ENCODE results near the gene ADRM1. TPM values are rescaled to one million over a fixed set of nuclear protein-coding genes. Genes with fewer than 3 reads are reported as not detected.

The ADRM1 gene
- polyA plus RNA-seq, 2 of the 4 experiments (the other 2 are of a cell fraction), result 87.9 to 130 TPM

DNA sequence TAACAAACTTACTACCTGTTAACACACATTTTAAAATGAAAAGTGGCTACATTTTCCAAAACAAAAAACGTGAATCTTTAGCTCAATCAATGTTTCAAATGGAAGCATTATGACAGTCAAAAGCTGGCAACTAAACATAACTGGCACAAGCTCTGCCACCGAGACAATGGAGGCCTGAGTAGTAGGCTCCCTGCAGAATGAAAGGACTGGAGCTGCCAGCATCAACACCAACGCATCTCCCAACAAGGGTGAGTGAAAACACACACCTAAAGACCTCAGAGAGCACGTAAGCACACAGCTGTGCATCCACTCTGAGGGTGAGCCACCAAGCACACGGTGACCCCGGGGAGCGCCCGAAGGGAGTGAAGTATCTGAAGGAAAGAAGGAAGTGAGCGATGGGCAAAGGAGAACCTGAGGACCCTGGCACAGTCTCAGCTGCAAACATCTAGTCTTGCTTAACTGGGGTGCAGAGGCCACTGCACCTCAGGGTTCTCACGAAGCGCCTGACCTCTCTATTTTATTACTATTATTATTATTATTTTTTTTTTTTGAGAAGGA lies 1.6 kb upstream of the ADRM1 start:
- ATAC-seq, result no peak
- H3K27ac ChIP-seq, result peak overlapping the region in 1 of 2 experiments; percentile 97; a peak in 3 of 6 replicates
- no peak overlapping the region for H3K4me3 ChIP-seq
- no peaks in the 10 kb centered on the region for H3K9me3 ChIP-seq
- H3K4me2 ChIP-seq, result peak overlapping the region; percentile 95; the same call in 1 of the 3 replicates
- no peak for TF ChIP-seq ESRRA (IDR thresholded peaks at IDR 0.05; ENCODE audit: borderline replicate concordance, low read length)
- no peak for TF ChIP-seq FOSL2 (IDR thresholded peaks at IDR 0.05)
- TF ChIP-seq FOSL2 (CRISPR knock-in tag; IDR thresholded peaks at IDR 0.05), result no peak
- TF ChIP-seq ELK1 (IDR thresholded peaks at IDR 0.05; ENCODE audit: low read depth, low read length), result no peak
- TF ChIP-seq, protein P1, sequence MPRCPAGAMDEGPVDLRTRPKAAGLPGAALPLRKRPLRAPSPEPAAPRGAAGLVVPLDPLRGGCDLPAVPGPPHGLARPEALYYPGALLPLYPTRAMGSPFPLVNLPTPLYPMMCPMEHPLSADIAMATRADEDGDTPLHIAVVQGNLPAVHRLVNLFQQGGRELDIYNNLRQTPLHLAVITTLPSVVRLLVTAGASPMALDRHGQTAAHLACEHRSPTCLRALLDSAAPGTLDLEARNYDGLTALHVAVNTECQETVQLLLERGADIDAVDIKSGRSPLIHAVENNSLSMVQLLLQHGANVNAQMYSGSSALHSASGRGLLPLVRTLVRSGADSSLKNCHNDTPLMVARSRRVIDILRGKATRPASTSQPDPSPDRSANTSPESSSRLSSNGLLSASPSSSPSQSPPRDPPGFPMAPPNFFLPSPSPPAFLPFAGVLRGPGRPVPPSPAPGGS (IDR thresholded peaks at IDR 0.05), result no peak
- TF ChIP-seq, protein P2, sequence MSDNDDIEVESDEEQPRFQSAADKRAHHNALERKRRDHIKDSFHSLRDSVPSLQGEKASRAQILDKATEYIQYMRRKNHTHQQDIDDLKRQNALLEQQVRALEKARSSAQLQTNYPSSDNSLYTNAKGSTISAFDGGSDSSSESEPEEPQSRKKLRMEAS (IDR thresholded peaks at IDR 0.05), result no peak
- TF ChIP-seq HOXA7 (CRISPR knock-in tag; IDR thresholded peaks at IDR 0.05), result no peak
- no peak for TF ChIP-seq EHMT2 (IDR thresholded peaks at IDR 0.05; ENCODE audit: low read depth)
- TF ChIP-seq, protein P3, sequence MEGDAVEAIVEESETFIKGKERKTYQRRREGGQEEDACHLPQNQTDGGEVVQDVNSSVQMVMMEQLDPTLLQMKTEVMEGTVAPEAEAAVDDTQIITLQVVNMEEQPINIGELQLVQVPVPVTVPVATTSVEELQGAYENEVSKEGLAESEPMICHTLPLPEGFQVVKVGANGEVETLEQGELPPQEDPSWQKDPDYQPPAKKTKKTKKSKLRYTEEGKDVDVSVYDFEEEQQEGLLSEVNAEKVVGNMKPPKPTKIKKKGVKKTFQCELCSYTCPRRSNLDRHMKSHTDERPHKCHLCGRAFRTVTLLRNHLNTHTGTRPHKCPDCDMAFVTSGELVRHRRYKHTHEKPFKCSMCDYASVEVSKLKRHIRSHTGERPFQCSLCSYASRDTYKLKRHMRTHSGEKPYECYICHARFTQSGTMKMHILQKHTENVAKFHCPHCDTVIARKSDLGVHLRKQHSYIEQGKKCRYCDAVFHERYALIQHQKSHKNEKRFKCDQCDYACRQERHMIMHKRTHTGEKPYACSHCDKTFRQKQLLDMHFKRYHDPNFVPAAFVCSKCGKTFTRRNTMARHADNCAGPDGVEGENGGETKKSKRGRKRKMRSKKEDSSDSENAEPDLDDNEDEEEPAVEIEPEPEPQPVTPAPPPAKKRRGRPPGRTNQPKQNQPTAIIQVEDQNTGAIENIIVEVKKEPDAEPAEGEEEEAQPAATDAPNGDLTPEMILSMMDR (IDR thresholded peaks at IDR 0.05), result no peak
- no peak for TF ChIP-seq NFE2L2 (conservative IDR thresholded peaks at IDR 0.05; ENCODE audit: low read length)
- no peak for TF ChIP-seq SREBF2 (IDR thresholded peaks at IDR 0.05)
- no peak for TF ChIP-seq MAZ (IDR thresholded peaks at IDR 0.05; ENCODE audit: borderline replicate concordance, low read depth, low read length)
- no peak for TF ChIP-seq FOSB (CRISPR knock-in tag; IDR thresholded peaks at IDR 0.05)
- TF ChIP-seq FOXS1 (CRISPR knock-in tag; IDR thresholded peaks at IDR 0.05), result no peak
- no peak for DNase-seq (ENCODE audit: low read depth in 1 of 2, low spot score in 1 of 2)
- POLR2A ChIA-PET, result interaction anchor here (1.0 kb wide), 1 partner anchor 63 kb away, joined by 3 read pairs; the partner anchor contains the start of gene OSBPL2
- WGBS (ENCODE audit: missing lambda C conversion rate), result 81% methylated on average over 11 of the region's 11 CpGs
- FAIRE-seq, result no peak
- CTCF ChIA-PET, result interaction anchor here (0.6 to 6.9 kb wide), 14 partner anchors 10 to 198 kb away, joined by 3 to 59 read pairs (median 6); no protein-coding TSS in a partner anchor
- peaks cover 21% of the 10 kb centered on the region for H3K4me1 ChIP-seq

GRCh38 chr20:62301773-62302340 lies 940 bp upstream of the ADRM1 start:
- H3K4me1 ChIP-seq, result peaks cover 28% of the 10 kb centered on the region
- no peak for FAIRE-seq
- 1% methylated on average over 19 of the region's 24 CpGs for WGBS (ENCODE audit: missing lambda C conversion rate)
- DNase-seq (ENCODE audit: low read depth in 1 of 2, low spot score in 1 of 2), result peak; percentile 92 to 97
- ATAC-seq, result peak; percentile 31 to 62
- H3K9me3 ChIP-seq, result no peaks in the 10 kb centered on the region
- H3K4me3 ChIP-seq, result peak overlapping the region; percentile 99
- ChIA-PET CTCF (interaction anchor here (0.7 to 8.8 kb wide), 22 partner anchors 11 to 191 kb away, joined by 3 to 93 read pairs (median 5); partner anchors contain the start of gene RPS21), POLR2A (interaction anchor here (0.8 to 1.7 kb wide), 6 partner anchors 57 to 393 kb away, joined by 3 to 14 read pairs (median 4); partner anchors contain the start of gene MTG2)
- H3K27ac ChIP-seq, result peak overlapping the region; percentile 97 to 99
- H3K4me2 ChIP-seq, result peak overlapping the region; percentile 95
- TF ChIP-seq SMC3 (IDR thresholded peaks at IDR 0.05) (peak; percentile 92), FOSL2 (IDR thresholded peaks at IDR 0.05) (no peak), FOSL2 (CRISPR knock-in tag; IDR thresholded peaks at IDR 0.05) (peak; percentile 65), RNF2 (IDR thresholded peaks at IDR 0.05; ENCODE audit: borderline replicate concordance, low read depth) (no peak), TP53 (CRISPR knock-in tag; IDR thresholded peaks at IDR 0.05) (peak; percentile 60; the same call in 1 of the 2 replicates), CHD4 (IDR thresholded peaks at IDR 0.05; ENCODE audit: borderline replicate concordance) (peak; percentile 84; the same call in 1 of the 2 replicates), MAZ (IDR thresholded peaks at IDR 0.05; ENCODE audit: borderline replicate concordance, low read depth, low read length) (0 out of 2 replicates have a peak, but pooled peaks have one; percentile 45), CEBPB (IDR thresholded peaks at IDR 0.05) (peak; percentile 80 to 91), FOXS1 (CRISPR knock-in tag; IDR thresholded peaks at IDR 0.05) (no peak), FOSB (CRISPR knock-in tag; IDR thresholded peaks at IDR 0.05) (peak; percentile 64; the same call in 1 of the 2 replicates), POLR2AphosphoS2 (conservative IDR thresholded peaks at IDR 0.05; ENCODE audit: low read length) (no peak), HOXB5 (CRISPR knock-in tag; IDR thresholded peaks at IDR 0.05) (0 out of 2 replicates have a peak, but pooled peaks have one; percentile 35), NR3C1 (IDR thresholded peaks at IDR 0.05) (no peak), CHD2 (IDR thresholded peaks at IDR 0.05; ENCODE audit: low read length, partially characterized antibody) (no peak), EP300 (IDR thresholded peaks at IDR 0.05) (no peak), JUN (IDR thresholded peaks at IDR 0.05) (peak in 1 of 2 experiments; percentile 24; a peak in 1 of 5 replicates)
- TF ChIP-seq, protein P1 (IDR thresholded peaks at IDR 0.05), result no peak
- TF ChIP-seq, protein P4, sequence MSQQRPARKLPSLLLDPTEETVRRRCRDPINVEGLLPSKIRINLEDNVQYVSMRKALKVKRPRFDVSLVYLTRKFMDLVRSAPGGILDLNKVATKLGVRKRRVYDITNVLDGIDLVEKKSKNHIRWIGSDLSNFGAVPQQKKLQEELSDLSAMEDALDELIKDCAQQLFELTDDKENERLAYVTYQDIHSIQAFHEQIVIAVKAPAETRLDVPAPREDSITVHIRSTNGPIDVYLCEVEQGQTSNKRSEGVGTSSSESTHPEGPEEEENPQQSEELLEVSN (IDR thresholded peaks at IDR 0.05; ENCODE audit: borderline replicate concordance, low read depth), result peak; percentile 35; the same call in 1 of the 2 replicates
- TF ChIP-seq, protein P2 (IDR thresholded peaks at IDR 0.05), result peak; percentile 75
